OCI-LY3 (cell line): Measurements from ENCODE around the gene SERPINB5.

Experiments used
- EZH2phosphoT487 ChIP-seq: fragments of 200-600 bp; shearing (Covaris generic); IDR thresholded peaks from 2 replicates; pipeline ENCODE4 v1.6.1; 2018; ENCODE audit warnings: antibody characterized with exemption, mixed run types, low read depth
- TF ChIP-seq, protein P1 (sequence below): fragments of 200-600, 300-600 bp; sonication (generic); IDR thresholded peaks from 2 replicates; pipeline ENCODE4 v1.5.1; 2014; ENCODE audit warnings: antibody characterized with exemption, low read length, low read depth

GRCh38 chr18:63451799-63452660 lies 24.7 kb upstream of the SERPINB5 start:
- TF ChIP-seq, protein P1, sequence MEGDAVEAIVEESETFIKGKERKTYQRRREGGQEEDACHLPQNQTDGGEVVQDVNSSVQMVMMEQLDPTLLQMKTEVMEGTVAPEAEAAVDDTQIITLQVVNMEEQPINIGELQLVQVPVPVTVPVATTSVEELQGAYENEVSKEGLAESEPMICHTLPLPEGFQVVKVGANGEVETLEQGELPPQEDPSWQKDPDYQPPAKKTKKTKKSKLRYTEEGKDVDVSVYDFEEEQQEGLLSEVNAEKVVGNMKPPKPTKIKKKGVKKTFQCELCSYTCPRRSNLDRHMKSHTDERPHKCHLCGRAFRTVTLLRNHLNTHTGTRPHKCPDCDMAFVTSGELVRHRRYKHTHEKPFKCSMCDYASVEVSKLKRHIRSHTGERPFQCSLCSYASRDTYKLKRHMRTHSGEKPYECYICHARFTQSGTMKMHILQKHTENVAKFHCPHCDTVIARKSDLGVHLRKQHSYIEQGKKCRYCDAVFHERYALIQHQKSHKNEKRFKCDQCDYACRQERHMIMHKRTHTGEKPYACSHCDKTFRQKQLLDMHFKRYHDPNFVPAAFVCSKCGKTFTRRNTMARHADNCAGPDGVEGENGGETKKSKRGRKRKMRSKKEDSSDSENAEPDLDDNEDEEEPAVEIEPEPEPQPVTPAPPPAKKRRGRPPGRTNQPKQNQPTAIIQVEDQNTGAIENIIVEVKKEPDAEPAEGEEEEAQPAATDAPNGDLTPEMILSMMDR, result no peak
- TF ChIP-seq EZH2phosphoT487, result no peak
